ENCODE measurements around the gene HOATZ.

Gene HOATZ

DNA sequence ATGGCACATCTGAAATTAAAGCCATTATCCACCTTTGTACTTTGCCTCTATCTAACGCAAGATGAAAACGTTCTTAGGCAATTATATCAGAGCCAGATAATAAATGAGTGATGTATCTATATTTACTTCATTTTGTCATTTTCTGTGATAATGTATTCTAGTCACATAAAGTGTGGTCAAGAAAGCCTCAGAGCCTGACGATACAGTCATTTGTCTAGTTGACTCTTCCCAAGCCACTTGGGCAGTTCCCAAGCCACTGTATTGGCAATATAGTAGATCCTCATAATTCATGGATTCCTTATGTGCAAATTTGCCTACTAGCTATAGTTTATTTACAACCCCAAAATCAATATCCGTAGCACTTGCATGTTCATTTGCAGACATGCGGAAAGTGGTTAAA lies 7.8 kb downstream of the HOATZ start:
- no peak for DNase-seq (ENCODE audit: low spot score)

DNA sequence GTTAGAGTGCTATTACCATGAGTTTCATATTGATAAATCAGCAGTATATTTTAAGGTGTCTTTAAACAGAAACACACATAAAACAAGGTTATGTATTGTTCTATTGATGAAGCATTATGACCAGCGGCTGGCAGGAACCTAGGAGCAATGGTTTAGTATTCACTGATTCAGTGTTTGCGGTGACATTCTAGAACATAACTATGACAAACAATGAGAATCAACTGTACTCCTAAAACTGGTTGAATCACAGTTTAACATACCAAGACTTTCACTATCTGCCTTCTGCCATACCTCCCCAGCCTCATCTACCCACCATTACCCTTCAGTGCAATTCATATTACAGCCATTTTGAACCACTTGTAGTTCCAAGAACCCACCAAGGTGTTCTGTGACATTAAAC lies 8.8 kb downstream of the HOATZ start:
- no peak for DNase-seq (ENCODE audit: low spot score)

DNA sequence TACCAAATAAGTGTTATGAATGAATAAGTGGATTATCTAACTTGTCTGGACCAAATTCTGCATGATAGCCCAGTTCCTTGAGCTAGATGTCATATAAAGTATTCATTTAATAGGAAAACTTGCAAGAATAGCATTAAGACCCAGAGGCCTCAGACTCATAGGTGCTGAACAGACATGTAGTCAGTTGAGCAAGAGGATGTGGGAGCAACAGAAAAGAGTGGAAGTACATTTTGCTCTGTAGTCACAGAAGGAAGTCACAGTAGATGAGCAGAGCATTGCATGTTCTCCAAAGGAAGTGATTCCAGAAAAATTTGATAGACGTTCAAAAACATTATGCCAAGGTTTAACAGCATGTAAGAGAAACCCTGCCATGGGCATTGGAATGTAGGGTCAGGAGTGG lies 9.5 kb downstream of the HOATZ start:
- no peak for DNase-seq (ENCODE audit: low spot score)

DNA sequence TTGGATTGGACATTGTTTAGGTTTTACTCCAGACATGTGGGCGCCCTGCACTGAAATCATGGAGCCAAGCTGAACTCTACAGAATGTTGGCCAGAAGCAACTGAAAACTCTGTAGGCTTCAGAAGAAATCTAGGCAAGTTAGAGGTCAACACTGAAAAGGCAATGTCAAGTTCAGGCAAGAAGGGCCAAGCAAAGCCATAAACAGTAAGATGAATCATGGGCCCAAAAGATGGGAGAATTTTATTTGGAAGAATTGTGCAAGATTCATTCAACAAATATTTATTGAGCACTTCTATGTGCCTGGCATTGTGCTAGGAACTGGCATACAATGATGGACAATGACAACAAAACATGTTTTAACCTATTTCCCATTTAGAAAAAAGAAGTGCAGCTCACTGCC lies 10.9 kb downstream of the HOATZ start:
- DNase-seq (ENCODE audit: low spot score), result no peak

DNA sequence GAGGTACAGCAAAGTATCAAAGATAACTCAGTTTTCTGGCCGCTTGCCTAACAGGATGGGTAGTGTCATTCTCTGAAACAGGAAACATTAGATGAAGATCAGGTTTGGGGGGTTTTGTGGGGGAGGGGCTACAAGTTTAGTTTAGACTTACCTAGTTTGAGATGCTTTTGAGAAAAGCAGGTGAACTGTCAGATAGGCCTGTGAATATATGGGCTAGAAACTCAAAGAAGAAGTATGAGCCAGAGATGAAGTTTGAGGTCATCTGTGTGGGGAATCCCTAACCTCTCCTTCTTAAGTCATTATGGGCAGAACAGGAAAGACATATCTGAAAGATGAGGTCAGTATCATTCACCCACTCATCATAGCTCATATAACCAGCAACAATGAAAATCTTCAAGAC lies 11.9 kb downstream of the HOATZ start:
- no peak for DNase-seq (ENCODE audit: low spot score)

DNA sequence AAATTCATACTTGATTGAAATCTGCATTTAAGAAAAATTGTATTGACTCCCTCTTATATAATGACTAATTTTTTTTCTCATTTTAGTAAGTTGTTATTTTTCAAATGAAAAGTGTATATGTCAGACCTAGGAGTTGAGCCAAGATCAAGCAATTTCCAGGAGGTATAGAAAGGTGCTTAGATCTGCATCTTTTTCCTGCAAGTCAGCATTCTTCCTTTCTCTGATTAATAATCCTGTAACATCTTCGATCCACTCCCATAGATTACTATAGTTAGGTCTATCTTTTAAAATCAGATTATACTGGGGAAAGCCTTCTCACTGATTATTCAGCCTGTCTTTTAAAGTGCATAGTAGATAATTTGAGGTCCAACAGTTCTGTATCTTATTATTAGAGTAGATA lies 12.7 kb downstream of the HOATZ start:
- no peak for DNase-seq (ENCODE audit: low spot score)

DNA sequence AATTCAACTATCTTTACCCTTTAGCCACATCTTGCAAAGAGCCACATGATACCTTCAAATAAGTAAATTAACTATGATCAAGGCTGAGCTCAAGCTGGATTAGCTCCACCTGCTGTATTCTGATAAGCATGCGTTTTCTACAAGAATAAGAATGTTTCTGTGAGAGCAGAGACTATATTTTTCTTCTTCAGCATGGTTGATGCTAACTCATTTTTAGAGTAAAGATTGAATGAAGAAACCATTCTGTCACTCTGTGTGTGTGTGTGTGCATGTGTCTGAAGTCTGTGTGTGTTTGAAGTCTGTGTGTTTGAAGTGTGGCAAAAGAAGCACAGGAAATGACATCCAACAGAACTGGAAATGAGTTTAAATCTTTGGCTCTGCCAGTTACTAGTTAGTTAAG lies 14.0 kb downstream of the HOATZ start:
- no peak for DNase-seq (ENCODE audit: low spot score)

DNA sequence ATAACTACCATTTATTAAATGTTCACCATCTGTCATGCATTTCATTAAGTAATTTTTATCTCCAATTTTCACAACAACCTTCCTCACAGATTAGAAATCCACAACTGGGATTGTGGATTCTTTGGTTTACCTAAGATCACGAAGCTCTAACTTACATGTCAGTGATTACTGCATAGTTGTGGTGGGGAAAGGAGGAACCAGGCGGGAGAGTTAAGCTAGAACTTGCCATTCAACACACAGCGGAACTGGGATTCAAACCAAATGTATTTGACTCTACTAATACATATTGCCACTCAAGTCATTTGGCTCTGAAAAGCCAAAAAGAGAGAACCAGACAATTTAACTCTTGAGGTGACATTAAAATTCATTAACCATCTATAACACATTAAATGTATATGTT lies 15.5 kb downstream of the HOATZ start:
- DNase-seq (ENCODE audit: low spot score), result no peak

DNA sequence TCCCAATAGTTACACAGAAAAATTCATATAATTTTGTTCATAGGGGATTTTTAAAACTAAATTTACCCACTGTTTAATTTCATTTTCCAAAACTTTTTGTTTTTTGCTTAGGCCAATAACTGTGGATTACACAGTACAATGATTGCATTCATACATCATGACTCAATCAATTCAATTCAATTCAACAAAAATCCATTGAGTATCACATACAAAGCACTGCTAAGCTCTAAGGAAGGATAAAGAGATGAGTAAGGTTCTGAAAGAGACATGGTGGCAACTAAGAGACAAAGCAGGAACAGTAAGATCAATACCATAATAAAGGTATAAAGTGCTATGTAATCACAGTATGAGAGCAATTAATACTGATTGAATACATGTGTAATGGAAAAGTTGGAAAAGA lies 16.6 kb downstream of the HOATZ start:
- DNase-seq (ENCODE audit: low spot score), result no peak

DNA sequence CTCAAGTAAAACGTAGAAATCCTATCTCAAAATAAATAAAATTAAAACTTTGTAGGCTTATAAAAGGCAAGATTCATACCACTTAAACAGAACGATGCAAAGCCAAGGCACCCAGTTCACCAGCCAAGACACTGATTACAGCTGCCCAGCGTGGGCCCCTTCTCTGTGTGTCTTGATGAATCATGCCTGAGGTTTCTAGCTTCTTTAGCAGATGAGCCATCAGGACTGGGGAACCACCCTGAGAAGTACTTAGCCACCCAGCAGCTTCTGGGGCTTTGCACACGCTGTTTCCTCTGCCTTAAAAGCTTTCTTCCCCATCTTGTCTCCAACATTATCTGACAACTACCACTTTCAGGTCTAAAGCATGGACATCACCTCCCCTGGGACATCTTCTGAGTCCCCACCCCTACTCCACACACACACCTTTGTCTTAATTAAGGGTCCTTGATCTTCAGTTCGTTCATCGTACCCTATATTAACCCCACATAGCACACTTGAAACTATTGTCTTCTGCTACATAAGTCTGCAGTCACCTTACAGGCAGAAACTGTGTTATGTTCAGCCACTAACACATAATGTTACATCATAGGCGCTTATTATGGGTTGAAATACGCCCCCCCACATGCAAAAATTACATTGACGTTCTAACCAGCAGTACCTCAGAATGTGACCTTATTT lies 17.2 kb downstream of the HOATZ start:
- no peak for DNase-seq (ENCODE audit: low spot score)

DNA sequence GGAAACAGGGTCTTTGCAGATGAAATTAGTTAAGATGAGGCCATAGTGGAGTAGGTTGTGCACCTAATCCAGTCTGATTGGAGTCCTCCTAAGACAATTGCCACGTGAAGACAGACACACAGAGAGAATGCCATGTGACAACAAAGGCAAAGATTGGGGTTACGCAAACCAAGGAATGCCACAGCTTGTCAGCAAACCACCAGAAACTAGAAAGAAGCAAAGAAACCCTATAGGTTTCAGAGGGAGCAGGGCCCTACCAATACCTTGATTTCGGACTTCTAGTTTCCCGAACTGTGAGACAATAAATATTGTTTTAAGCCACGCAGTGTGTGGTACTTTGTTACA lies 17.8 kb downstream of the HOATZ start:
- no peak for DNase-seq (ENCODE audit: low spot score)

DNA sequence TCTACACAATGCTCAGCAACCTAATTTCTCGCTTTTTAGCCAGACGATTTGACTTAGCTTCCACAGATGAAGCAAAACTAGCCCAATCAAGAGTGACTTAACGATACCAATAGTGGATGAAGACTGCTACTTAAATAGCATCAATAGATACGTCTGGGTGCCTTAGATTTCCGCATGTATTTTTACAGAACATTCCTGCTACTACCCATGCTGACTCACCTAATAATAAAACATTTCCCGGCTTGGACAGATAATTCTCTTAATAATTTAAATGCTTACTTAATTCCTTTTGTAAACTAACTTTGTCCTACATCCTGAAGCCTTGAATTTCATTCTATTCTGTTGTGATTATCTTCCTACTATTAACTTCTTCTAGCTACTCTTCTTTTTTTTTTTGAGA lies 20.7 kb downstream of the HOATZ start:
- no peak for DNase-seq (ENCODE audit: low spot score)

DNA sequence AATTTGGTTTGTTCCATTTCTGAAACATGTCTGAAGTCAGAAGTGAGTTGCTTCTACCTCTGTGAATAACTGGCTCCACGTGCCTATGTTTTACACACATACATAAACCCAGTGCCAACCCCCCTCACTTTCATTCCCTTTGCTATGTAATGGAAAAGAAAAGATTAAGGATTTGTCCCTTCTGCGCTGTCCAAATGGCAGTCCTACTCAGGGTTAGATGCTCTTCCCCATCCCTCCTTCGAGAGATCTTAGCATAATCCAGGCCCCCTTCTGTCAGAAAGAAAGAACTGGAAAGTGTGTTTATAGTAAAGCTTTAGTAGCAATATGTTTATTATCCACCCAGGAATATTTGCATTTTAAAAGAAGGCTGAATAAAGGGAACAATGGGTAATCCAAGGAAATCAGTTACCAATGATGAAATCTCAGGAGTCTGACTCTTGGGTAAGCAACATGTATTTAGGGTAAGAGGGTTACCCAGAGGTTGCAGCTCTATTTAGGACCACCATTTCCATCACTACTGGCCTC lies 22.8 kb downstream of the HOATZ start:
- no peak for DNase-seq (ENCODE audit: low spot score)

DNA sequence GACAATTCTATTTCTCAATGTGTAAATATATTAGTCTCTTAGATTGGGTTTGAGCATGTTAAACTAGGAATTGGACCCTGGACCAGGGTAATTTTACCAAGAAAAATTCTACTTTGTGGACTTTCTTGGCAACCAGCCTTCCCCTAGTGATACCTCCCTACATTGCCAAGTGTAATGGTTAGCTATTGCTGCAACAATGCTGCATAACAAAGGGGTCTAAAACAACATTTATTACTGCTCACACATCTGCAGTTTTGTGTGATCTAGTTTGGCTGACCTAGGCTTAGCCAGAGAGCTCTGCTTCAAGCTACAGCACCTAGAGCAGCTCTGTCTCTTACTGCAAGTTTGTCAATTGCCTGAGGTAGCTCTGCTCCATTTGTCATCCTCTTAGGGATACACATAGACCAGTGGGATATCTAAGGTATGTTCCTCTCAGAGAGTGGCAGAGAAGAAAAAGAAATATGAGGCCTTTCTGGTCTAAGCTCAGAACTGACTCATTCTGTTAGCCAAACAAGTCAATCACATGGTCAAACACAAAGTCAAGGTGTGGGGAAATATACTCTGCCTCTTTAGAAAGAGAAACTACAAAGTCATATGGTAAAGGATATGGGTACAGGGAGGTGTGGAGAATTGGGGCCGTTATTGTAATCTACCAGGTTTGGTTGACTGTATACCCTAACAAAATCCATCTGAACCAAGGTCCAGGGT lies 24.0 kb downstream of the HOATZ start:
- no peak for DNase-seq (ENCODE audit: low spot score)

DNA sequence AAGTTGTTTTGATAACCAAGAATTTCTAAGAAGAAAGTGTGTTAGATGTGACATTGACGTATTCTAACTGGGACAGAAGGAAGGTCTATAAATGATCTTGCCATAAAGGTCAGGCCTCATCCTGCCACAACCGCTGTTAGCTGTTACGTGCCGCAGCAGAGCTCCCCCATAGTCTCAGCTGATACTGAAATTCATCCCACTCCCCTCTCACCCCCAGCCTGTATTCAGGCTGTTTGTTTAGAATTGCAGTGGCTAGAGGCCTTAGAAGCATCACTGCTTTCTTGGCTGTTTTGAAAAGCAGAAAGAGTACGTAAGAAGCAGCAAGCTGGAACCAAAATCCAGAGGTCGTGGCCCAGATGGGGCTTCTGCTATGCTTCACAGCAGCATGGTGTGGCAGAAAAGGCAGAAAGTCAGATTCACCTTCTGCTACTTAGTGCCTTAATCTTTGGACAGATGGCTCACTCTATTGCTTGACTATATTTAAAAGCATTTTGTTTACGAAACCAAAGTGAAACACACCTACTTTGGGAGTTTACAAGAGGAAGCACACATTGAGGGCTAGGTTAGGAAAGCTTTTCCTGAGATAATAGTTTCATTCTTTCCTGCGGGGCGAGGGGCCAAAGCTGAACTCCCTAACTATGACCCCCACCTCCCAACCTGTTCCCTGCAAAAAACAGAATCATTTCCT lies 25.0 kb downstream of the HOATZ start:
- DNase-seq (ENCODE audit: low spot score), result no peak

DNA sequence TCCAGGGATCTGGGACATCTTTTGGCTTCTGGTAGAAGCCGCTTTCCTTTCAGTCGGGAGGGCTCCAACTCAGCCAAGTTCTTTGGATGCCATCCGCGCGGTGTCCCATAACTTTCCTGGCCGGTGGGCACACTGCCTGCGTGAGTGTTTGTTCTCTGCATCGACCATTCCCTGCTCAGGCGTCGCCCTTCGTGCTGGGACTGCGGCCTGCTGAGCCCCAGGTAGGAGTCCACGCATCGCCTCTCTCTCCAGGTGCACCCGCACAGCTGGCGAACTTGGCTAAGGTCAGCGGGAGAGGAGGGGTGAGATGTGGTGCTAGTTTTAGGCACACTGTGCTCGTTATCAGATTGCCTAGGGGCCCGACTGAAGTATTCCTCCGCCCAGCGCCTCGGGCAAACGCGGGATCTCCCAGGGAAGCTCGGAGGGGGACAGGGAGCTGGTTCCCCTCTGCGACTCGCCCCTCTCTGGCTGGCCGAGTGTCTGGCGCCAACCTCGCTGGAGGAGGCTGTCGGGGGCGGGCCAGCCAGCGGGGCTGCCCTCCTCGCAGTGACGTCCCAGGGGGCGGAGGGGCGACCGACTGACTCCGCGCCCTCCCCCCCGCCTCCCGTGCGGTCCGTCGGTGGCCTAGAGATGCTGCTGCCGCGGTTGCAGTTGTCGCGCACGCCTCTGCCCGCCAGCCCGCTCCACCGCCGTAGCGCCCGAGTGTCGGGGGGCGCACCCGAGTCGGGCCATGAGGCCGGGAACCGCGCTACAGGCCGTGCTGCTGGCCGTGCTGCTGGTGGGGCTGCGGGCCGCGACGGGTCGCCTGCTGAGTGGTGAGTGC lies 25.7 kb downstream of the HOATZ start, which contains the start of gene LAYN:
Gene LAYN, plus strand, starts transcription at position 607 of the 823 bp plus-strand sequence. Its CDS starts 124 bp downstream, at position 731.
- DNase-seq (ENCODE audit: low spot score), result peak; percentile 70

DNA sequence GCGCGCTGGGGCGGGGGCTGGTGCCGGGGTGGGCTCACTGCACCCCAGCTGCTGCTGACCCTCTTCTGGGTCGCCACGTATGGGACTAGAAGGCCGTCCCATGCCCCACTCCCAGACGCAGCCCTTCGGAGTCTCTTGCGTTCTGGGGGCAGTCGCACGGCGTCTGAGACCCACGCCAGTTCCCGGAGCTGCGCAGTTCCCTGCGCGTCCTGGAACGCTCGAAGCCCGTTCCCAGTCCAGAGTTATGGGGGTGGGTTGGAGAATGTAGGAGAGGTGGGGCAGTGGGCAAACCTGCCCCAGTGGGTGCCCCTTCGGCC lies 26.3 kb downstream of the HOATZ start:
- no peak for DNase-seq (ENCODE audit: low spot score)

DNA sequence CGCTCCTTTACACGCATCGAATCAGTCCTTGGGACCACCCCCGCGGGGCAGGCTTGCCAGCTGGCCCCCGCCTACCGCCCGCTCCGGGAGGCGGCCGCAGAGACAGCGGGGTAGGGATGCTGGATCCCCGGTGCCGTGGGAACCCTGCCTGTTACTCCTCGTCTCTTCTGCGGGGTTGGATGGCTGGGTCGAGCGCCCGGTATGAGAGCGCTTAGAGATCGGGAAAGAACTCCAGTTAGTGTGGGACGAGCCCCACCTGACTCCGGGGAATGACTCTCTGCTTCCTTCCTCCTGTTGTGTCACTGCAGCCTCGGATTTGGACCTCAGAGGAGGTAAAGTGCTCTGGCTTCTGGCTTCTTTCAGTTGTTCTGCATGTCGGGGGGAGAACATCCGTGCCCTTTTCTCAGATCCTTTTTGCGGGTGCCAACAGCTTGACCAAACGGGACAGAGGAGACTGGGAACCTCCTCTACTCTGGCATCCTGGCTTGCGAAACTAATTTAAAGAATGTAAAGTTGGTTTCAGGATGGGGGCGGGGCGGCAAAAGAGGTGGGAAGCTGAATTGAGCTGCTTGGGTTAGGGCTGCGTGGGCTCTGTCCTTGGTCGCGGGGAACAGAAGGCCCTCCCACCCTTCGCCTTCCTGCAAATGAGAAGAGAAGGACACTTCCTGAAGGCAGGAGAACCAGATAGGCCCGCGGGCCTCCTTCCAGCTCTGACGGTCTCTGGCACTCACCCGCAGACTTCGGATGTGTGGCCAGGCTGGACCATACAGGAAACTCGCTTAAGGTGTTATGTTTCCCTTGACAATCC lies 26.9 kb downstream of the HOATZ start:
- peak; percentile 70 for DNase-seq (ENCODE audit: low spot score)

DNA sequence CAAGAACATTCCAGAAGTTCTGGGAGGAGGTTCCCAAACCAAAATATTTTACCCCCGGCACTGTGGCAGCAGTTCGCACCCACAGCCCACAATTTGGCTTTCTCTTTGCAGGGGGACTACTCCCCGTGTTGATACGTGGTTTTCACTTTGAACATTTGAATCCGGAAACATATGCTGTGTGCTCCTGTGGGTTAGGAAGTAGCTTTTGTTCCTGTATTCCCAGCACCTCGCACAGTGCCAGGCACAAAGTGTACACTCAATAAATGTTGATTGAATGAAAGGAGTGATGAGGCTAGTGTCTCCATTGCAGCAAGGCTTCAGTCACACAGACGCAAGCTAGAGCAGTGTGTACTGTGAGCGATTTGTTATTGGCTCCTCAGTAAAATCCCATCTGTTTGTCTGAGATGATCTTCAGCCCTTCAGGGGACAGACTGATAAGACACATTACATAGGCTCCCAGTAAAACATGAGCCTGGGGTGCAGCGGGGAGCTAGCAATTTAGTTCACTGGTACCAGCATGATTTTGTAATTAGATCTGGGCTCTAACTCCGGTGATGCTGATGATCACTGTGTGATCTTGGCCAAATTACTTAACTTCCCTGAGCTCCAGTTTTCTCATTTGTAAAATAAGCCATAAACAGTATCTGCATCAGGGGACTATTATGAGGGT lies 28.2 kb downstream of the HOATZ start:
- no peak for DNase-seq (ENCODE audit: low spot score)

DNA sequence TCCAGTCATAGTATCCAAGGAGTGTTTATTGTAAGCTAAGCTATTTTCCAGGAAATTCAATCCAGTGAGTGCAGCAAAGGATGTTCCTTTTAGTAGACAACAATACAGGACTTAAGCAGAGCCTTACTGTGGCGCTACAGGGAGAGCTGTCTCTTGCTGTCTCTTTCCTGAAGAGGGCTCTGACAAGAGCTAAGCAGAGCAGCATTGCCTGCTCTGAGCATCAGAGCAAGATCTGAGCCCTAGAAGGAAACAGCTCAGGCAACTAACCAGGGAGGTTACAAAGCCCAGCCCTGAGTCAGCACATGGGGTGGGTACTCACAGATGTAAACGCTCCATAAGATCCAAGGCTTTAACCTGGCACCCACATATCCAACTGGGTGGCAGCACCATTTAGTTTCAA lies 33.9 kb downstream of the HOATZ start:
- DNase-seq (ENCODE audit: low spot score), result no peak

Measured in left forelimb (tissue), 1 donor.